DMS 273 treated with DMSO at 0.1 percent for 48 hours (cell line): ENCODE data around the gene CYP24A1.

ENCODE experiments used
- DNase-seq: peaks from one replicate; lab custom pipeline; 2025; lab: John Stamatoyannopoulos, UW

CYP24A1 gene

DNA sequence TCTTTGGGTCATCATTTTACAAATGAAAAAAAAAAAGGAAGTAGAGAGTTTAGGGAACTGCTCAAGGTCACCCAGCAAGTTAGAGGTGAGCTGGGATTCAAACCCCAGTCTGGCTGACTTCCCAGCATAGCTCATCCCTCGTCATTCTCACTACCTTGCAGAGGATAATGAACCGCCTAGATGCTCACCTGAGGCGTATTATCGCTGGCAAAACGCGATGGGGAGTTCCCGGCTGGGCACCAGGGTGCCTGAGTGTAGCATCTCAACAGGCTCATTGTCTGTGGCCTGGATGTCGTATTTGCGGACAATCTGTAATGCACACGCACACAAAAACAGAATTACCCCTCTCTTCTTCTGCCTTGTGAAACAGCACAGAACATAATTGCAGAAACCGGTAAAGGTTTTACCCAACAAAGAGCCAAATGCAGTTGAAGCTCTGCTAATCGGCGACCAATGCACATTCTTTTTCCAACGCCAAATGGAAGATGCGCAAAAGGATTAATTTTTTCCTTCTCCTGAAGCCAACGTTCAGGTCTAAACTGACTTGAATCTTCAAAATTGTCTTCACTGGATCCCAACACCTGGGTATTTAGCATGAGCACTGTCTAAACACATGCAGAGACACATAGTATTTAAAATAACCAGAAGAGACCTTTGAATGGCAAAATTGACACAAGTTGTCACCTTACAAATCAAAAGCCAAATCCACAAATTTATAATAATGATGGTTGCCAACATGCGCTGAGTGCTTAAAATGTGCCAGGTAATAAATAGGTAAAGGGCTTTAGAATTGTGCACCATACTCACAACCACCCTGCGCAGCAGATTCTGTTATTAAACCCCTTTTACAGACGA lies 16.6 kb downstream of the CYP24A1 start:
- no peak for DNase-seq

GRCh38 chr20:54156522-54156921 lies 17.3 kb downstream of the CYP24A1 start:
- no peak for DNase-seq

DNA sequence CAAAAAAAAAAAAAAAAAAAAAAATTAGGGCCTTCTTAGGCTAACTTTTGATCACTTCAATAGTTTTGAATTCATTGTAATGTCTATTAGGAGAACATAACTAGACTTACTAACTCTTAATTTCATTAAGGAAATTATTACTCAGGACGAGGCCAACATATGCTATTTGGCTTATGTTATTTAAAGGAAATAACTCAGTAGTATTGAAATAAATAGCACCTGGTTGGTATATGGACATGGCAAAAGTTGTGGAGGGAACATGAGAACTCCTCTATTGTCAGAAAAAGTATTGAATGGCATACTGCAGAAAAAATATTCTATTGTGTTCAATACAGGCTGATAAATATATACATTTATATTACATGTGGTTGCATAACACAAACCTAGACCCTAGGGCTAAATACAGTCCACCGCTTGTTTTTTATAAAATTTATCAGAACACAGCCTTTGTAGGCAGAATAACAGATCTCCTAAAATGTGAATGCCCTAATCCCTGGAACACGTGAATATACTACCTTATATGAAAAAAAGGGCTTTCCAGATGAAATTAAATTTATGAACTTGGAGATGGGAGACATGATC lies 18.0 kb downstream of the CYP24A1 start:
- DNase-seq = no peak

- DNase-seq = no peak
Observed at GRCh38 chr20:54154439-54154838, 19.3 kb downstream of the CYP24A1 start.

GRCh38 chr20:54153847-54154246 lies 19.9 kb downstream of the CYP24A1 start:
- no peak for DNase-seq

DNA sequence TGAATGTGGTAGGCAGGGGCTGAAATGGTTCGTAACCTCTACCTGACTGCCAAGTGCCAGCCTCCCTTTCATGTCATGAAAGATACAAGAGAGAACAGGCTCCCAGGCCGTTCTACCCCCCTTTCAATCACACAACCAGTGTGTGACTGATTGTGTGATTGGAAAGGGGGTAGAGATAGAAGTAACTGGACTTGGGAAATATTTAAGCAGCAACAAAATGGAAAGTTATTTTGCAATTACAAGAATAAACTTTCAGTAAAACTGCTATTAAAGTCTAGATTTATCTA lies 20.8 kb downstream of the CYP24A1 start:
- no peak for DNase-seq

- DNase-seq = no peak
Observed at GRCh38 chr20:54152227-54153040, 21.4 kb downstream of the CYP24A1 start.

GRCh38 chr20:54151511-54152226 lies 22.1 kb downstream of the CYP24A1 start:
- no peak for DNase-seq

DNA sequence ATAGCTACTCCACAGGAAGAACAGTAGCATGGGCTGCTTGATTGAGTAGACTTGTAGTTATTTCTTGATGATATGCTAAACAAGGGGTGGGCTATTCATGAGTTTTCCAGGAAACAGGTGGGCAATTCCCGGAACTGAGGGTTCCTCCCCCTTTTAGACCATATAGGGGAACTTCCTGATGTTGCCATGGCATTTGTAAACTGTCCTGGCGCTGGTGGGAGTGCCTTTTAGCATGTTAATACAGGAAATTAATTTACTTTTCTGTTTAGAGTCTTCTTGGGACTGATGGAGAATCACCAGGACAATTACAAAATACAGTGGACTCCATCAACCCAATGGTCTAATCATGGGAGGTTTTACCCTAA lies 22.7 kb downstream of the CYP24A1 start:
- DNase-seq = no peak

DNA sequence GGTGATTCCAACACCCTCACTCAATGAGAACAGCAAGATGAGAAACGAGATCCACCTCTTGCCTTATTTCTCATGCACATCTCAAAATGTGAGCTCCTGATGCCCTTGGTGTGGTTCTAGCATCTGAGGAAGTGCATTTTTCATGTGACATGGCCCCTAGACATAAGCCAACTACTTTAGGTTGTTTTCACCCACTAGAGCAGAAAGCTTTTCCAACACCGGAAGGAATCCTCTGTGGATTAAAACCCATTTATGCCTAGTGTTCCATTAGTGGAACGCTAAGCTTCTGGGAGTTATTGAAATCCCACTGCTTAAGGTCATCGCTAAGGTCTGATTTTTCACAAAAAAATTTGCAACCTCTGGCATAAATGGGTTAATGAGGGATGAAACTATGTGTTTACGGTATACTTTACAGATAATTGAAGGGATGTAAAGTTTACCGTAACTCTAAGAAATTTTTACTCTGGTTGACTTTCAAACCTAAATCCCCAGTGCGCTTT lies 24.0 kb downstream of the CYP24A1 start:
- no peak for DNase-seq

DNA sequence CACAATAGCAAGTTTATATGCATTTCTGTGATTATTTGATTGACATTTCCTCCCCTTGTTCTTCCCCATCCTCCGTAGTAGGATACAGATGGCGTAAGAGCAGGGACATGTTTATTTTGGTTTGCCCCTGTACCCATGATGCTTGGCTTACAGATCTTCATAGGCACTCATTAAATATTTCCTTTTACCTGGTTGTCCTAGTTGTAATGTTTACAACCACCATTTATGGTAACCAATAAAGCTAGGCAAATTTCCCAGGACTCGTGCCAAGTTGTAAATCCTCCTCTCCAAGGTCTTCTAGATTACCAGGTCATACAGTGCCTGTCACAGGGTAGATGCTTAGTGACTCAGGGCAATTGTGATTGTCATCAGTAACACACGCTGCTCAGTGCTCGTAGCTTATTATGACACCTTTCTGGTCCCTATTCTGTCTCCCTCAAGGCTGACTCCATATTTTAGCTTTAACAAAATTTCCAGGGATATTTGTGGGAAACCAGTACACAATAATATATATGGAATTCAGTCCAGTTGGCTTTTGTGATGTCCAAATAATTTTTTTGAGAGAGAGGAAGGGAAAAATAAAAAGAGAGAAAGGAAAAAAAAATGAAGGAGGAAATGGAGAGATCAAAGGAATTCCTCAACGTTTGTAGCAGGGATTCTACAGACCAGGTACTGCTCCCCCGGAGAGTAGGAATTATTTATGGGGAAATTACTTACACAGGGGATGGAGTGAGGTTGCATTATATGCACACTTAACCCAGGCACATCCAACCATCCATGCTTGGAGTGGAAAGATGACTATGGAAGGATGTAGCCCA lies 24.6 kb downstream of the CYP24A1 start:
- DNase-seq = no peak

GRCh38 chr20:54146672-54147071 lies 27.1 kb downstream of the CYP24A1 start:
- no peak for DNase-seq

DNA sequence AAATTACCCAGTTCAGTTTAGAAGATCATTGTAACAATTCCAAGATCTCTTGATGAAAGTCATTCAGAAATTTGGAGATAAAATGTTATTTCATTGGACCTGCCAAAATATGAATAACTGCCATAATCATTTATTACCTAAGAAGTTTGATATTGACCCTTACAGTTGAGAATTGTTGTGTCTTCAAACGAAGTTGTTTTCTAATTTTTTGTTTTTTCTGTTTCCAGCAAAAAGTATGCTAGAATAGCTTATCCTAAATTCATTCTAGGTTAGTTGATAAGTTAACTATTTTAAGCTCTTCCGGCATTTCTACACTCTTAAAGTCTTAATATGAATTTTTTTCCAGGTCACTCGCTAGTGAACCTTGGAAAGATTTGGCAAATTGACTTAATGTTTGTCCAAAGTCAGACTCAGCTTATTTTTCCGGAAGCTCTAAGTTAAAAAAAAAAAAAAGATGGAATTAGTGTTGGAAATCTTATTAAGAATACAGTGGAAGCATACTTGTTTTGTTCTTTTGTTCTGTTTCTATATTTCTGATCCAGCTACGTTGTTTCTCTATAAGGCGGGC lies 28.9 kb downstream of the CYP24A1 start:
- DNase-seq = no peak

GRCh38 chr20:54140927-54141566 lies 32.7 kb downstream of the CYP24A1 start:
- DNase-seq = no peak

GRCh38 chr20:54140486-54140885 lies 33.3 kb downstream of the CYP24A1 start:
- DNase-seq = no peak

- DNase-seq = no peak
Observed at GRCh38 chr20:54140067-54140466, 33.7 kb downstream of the CYP24A1 start.

DNA sequence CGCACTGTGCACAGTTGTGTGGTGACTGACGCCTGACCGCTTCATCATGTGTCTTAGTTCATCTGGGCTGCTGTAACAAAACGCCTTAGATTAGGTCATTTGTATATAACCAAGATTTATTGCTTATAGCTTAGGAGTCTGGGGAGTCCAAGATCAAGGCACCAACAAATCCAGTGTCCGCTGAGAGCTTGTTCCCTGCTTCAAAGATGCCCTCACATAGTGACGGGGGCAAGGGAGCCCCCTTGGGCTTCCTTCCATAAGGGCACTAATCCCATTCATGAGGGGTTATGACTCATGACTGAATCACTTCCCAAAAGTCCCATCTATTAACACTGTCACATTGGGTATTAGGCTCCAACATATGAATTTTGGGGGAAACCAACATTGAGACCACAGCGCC lies 34.6 kb downstream of the CYP24A1 start:
- no peak for DNase-seq

GRCh38 chr20:54138427-54138826 lies 35.4 kb downstream of the CYP24A1 start:
- DNase-seq = no peak

DNA sequence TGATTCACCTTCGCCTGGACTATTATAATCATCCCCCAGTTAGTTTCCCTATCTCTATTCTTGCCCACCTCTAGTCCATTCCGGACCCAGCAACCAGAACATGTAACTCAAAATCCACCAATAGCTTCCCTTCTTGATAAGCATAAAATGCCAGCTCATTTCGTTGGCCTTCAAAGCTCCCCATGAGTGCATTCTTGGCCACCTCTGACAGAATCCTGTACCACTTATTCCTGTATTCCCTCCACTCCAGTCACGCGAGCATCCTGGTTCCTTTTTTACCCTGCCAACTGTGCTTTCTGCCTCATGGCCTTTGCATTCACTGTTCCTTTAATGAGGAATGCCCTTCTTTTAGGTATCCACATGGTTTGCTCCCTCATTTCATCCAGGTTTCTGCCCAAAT lies 36.7 kb downstream of the CYP24A1 start:
- no peak for DNase-seq

DNA sequence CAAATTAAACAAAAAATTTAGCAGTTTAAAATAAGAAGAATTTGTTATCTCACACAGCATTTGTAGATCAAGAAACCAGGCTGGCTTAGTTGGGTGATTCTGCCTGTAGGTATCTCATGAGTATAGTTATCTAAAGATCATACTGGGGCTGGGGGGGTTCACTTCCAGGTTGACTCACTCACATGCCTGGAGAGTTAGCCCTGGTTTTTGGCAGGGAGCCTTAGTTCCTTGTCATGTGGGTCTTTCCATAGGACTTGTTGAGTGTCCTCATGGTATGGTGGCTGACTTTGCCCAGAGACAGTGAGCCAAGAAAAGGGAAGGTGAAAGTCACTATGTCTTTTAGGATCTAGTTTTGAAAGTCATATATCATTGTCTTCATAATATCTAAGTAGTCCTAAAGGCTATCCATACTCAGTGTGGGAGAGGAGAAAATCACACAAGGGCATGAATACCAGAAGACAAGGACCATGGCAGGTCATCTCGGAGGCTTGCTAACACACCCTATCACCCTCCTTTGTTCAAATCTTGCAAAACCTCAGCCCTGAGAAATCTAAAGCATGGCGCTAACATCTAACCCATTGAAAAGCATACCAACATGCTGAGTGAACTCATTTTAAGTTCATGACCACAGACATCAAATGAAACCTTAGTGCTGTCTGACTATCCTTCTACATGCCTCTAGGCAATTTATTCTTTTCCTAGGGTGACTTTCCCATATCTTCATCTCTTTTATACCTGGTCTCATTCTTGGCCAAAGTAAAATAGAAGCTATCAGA lies 39.2 kb downstream of the CYP24A1 start:
- DNase-seq = no peak
